Limb (tissue), 2 donors: ENCODE results near the gene MAGI2.

Source experiments
- DNase-seq, 2 donors: peaks; one replicate each; pipeline ENCODE4 v3.0.0-alpha.2; 2016; ENCODE audit errors: extremely low spot score in 2 of 2

Gene MAGI2

GRCh38 chr7:79381921-79382320, 71.5 kb downstream of the MAGI2 start:
- no peak for DNase-seq

DNA sequence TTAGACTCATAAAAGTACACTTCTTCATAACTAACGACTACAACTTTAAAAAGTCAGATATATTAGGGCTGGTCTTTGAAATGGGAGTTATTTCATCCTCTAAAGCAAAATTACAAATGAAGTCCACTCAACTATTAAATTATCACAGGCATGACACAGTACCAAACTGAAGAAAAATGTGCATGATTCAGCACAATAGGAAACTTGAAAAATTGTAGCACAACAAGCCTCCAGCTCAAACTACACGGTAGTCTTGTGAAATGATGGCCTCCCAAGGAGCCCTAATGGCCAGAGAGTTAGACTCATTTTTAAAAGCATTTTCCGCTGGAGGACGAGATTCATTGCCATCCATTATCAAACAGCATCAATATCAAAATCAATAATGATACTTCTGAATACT, 76.4 kb downstream of the MAGI2 start:
- no peak for DNase-seq

DNA sequence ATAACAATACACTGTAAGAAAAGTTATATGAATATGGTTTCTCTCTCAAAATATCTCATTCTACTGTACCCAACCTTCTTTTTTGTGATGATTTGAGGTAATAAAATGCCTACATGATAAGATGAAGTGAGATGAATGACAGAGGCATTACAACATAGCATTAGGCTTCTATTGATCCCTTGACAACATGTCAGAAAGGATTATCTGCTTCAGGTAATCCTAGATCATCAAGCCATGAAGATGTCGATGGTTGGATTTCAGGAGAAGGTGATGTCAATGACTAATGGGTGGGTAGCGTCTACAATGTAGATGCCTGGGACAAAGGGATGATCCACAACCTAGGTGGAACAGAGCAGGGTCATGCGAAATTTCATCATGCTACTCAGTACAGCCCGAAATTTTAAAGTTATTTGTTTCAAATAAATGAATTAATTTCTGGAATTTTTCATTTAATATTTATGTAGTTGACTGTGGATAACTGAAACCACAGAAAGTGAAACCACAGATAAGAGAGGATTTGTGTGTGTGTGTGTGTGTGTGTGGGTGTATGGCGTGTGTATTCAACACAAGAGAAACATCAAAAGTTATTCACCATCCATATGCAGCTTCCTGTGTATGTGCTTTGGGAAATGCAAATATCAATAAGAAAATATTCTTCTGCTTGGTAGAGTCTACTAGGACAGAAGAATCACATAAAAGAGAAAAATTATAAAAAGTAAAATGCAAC, 77.0 kb downstream of the MAGI2 start:
- no peak for DNase-seq

DNA sequence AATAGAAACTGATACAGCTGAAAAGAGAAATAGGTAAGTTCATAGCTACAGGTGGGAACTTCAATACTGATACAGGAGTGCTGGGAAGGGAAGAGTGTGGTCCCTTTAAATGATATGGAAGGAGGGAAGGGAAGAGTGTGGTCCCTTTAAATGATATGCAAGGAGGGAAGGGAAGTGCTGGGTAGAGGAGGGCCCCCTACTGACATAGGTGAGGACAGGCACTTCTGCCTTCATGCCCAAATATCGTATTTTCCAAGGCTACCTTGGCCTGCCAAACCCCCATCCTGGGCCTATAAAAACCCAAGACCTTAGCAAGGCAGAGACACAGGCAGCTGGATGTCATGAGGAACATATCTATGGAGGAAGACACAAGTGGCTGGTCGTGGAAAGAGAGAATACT, 92.3 kb downstream of the MAGI2 start:
- no peak for DNase-seq

DNA sequence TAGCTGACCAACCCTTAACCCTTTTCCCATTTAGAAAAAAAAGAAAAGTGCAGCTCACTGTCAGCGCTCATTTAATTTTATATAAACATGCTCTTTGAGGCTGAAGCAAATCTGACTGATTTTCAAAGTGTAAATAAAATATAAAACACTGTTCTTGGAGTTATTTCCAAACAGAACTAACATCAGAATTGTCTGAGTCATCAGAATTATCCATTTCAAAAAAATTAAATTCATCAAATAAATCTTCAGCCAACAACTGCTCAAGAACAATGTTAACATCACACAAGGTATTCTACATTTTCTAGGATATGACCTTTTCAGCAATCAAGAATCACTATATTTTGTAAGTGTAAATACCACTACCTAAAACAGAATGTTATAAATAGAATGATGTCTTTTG, 93.6 kb downstream of the MAGI2 start:
- DNase-seq, result no peak

DNA sequence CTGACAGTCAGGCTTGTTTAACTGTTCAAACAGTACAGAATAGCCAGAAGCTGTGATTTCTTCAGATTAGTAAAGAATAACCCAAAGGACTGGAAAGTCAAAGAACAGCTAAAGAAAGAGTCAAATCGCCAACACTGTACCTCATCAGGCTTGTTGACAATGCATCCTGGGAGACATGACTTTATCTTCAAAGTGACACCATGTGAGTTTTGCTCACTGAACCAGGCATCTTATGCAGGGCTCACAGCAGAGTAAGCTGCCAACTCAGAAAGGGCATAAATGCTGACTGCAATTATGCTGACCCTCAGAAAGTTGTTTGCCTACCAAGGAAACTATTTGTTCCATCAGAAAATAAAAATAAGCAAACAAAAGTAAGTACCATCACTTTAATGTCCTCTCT, 96.4 kb downstream of the MAGI2 start:
- no peak for DNase-seq

DNA sequence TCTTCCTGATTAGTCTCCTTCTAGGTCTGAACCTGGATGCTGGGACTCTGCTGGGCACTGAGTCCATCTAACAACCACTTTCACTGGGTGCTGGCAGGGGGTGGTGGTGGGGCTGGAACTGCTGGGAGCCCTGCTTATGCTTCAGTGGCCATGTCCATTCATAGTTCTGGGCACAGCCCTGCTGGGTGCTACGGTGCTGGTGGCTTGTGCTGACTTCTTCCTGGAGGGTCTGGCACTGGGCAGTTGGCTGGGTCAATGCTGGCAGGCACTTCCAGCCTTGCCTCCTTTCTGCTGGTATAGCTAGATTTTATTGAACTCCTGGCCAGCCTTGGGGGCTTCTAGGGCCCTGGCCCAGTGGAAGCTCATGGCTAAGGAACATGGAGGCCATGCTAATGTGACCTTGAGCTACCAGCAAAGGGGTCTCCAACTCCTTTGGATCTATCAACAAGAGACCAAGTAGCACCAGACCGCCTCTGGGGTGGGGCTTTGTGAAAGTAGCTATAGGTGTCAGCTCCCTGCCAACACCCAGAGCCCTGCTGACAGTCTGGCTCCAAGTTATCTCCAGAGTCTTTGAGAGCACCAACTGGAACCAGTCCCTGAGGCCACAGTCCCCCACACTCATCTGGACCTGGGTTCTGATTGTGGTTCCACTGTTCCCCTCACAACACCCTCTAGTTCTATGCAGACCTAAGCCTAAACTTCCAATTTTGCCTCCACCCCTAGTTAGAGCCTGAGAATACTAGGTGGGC, 99.6 kb downstream of the MAGI2 start:
- no peak for DNase-seq

GRCh38 chr7:79352323-79352722, 101.1 kb downstream of the MAGI2 start:
- DNase-seq, result no peak

GRCh38 chr7:79347351-79347750, 106.1 kb downstream of the MAGI2 start:
- DNase-seq, result no peak

GRCh38 chr7:79341902-79342301, 111.6 kb downstream of the MAGI2 start:
- no peak for DNase-seq

- no peak for DNase-seq
These were observed 113.3 kb downstream of the MAGI2 start for GRCh38 chr7:79340212-79340611.

- DNase-seq, result no peak
These were observed 114.1 kb downstream of the MAGI2 start for GRCh38 chr7:79339208-79339925.

DNA sequence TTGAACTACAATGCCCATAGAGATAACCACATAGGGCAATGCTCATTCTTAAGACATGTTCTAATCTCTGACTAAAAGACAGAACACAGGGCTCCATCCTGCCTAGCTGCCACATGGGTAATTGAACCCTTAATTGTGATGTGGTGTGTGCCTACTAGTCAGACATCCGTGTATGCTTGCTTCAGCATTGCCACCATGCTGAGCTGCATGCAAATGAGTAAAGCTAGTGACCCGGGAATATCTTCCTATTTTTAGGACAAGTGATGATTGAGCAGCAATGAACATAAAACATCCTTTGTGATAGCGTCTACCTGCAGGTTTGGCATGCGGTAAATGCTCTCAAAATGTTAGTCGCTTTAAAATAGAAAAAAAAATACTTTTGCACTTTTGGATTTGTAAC, 115.8 kb downstream of the MAGI2 start:
- no peak for DNase-seq

DNA sequence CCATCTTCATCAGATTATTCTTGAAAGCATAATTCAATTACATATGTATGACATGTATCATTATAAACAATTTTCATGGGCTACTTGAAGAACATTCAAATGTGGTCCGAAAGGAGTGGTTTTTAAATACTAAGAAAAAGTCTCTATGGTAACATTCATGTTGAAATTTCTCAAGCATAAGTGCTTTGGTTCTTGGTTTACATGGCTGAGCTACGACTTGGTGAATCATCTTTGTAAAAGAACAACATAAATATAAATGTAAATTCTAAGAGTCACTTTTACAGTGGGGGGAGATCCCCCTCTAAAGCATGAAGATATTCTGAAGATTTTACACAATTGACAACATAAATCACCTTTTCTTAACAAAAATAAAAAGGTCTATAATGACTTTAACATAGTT, 118.6 kb downstream of the MAGI2 start:
- no peak for DNase-seq

DNA sequence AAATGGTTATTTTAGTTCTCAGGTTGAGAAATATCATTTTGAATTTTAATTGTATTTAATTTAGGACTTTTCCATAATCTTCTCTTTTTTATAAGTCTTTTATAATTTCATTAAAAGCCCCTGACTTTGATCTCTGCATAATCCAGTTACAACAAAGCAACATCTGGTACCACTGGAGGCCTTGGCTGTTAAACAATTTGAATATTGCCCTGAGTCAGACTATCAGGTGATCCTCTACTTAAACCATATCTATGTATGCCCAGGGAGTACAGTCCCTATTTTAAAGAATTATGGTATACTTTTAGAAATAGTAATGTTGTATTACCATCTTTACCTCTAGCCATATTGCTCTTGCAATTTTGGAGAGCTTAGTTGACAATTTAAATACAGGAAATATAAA, 119.1 kb downstream of the MAGI2 start:
- no peak for DNase-seq

DNA sequence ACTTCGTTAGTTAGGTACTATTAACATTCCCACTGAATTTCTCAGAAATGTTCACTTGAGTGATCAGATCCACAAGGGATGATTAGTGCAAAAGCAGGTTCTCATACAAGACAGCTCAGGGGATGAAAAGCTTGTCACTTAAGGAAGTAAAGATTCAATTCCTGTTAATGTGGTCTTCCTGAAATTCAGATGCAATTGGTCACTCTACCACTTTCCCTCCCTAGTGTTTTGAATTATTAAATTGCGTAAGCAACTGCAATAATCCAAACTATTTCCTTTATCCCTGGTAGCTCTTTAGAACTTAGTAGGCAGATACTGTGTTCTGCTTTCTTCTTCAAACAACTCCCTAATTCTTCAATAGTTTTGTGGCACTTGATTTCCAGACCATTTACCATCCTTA, 121.4 kb downstream of the MAGI2 start:
- DNase-seq, result no peak

DNA sequence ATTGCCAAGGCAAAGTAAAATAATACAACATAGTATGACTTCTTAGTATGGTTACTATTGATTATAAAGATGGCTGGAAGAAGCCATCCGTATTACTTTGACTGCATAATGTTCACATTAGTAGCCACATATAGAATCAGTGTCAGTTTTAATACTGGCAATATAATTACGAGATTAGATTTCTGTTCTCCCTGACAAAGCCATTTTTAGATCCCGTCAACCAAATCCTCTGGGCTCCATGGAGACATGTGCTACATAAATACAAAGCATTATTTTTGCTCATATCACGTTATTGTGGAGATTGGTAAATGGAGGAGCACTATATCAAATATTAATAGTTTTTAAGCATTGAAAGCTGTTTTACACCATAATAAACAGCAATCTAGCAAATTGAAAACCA, 124.0 kb downstream of the MAGI2 start:
- DNase-seq, result no peak

- no peak for DNase-seq
These were observed 132.6 kb downstream of the MAGI2 start for GRCh38 chr7:79320741-79321473.

- DNase-seq, result no peak
These were observed 134.1 kb downstream of the MAGI2 start for GRCh38 chr7:79319369-79319768.

- DNase-seq, result no peak
These were observed 135.7 kb downstream of the MAGI2 start for GRCh38 chr7:79317728-79318127.

DNA sequence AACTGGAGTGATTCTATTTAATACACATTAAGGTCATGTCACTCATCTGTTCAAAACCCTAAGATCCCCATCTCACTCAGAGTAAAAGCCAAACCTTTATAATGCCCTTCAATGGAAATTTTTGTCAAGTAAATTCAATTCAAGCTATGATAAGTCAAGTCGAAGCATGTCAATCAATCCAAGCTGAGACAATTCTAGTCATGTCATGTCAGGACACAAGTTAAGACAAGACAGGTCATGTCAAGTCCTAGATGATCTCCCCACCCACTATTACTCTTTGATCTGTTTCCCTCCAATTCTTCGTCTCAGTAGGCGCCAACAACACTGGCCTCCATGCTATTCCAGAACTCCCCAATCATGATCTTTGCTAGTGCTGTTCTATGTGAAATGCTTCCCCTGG, 141.4 kb downstream of the MAGI2 start:
- no peak for DNase-seq

GRCh38 chr7:79308192-79308591, 145.3 kb downstream of the MAGI2 start:
- DNase-seq, result no peak
